K562 (cell line): Measurements from ENCODE around the gene NELL1. TPM values are rescaled to one million over a fixed set of nuclear protein-coding genes. Genes with fewer than 3 reads are reported as not detected.

Experiments used
- ATAC-seq: fragments of 200-7000 bp; cut with Tn5 transposase; 3 replicates; pipeline ENCODE4 v1.9.1; 2020; ENCODE audit warnings: moderate library complexity
- BruUV-seq: library from RNA; stranded (reverse); fragments of 400-500 nt; replicated peaks from 2 replicates; lab custom pipeline; 2021; lab: Mats Ljungman, UMichigan
- CTCF ChIA-PET: fragments of 300-600 bp; formaldehyde crosslinking; extraction: SDS; loops from one replicate; lab custom pipeline; 2021; ENCODE audit warnings: low intra/inter-chr PET ratio; lab: Yijun Ruan, JAX
- POLR2A ChIA-PET: fragments of 300-600, 350-650 bp; sonication (Branson Sonifier 250); formaldehyde crosslinking; extraction: SDS; loops from one replicate; lab custom pipeline; 2021; ENCODE audit warnings: antibody characterized with exemption, inconsistent platforms; lab: Yijun Ruan, JAX
- DNase-seq, 4 experiments: peaks; one replicate each; pipeline versions ENCODE4 v3.0.0 to v3.0.0-alpha.2; 2011 to 2018; ENCODE audit warnings: low spot score in 3 of 4, mixed read lengths in 3 of 4; ENCODE audit errors: extremely low read depth in 1 of 4
- FAIRE-seq: peaks from 2 replicates; lab custom pipeline; 2011; peaks lifted over from hg19 to GRCh38; lab: Jason Lieb, UNC
- H2AFZ ChIP-seq: 2 replicates; pipeline ENCODE4 v1.6.0; 2011; ENCODE audit warnings: low read depth, low read length, control low read depth, inconsistent platforms
- H3K27ac ChIP-seq: fragments of 200-600 bp; 3 replicates; pipeline ENCODE4 v1.8.0; 2011; ENCODE audit warnings: low read depth, mild to moderate bottlenecking, control low read depth, inconsistent platforms, low read length, moderate library complexity, mixed read lengths; ENCODE audit errors: extremely low read depth
- H3K27me3 ChIP-seq, 2 experiments: fragments of 300-600 bp in 1 of 2; 2 replicates in 1 of 2; 3 replicates in 1 of 2; pipeline versions ENCODE4 v1.6.0 to v1.8.0; 2011; ENCODE audit warnings: inconsistent platforms in 2 of 2, low read length in 2 of 2, mild to moderate bottlenecking in 1 of 2, mixed read lengths in 1 of 2, moderate library complexity in 1 of 2; ENCODE audit not compliant: control insufficient read depth in 2 of 2, insufficient read depth in 2 of 2
- H3K36me3 ChIP-seq: fragments of 300-600 bp; 3 replicates; pipeline ENCODE4 v1.8.0; 2011; ENCODE audit warnings: mild to moderate bottlenecking, low read length, inconsistent platforms; ENCODE audit not compliant: control insufficient read depth, insufficient read depth
- H3K4me1 ChIP-seq, 2 experiments: fragments of 200-600 bp in 1 of 2; replicated peaks in 1 of 2; 2 replicates in 1 of 2; 3 replicates in 1 of 2; pipeline versions ENCODE4 v1.5.1 to v1.8.0; 2011; ENCODE audit warnings: inconsistent platforms in 2 of 2, low read length in 2 of 2, mild to moderate bottlenecking in 1 of 2, mixed read lengths in 1 of 2, moderate library complexity in 1 of 2; ENCODE audit not compliant: control insufficient read depth in 2 of 2, insufficient read depth in 2 of 2
- H3K4me2 ChIP-seq: 2 replicates; pipeline ENCODE4 v1.6.1; 2011; ENCODE audit warnings: low read length, control low read depth, inconsistent platforms, mixed read lengths; ENCODE audit not compliant: insufficient read depth
- H3K4me3 ChIP-seq: fragments of 200-600 bp; sonication (generic), shearing (Covaris generic); 2 replicates; pipeline ENCODE4 v1.5.1; 2016; ENCODE audit warnings: control low read depth, inconsistent platforms
- H3K79me2 ChIP-seq: fragments of 200-600 bp; 3 replicates; pipeline ENCODE4 v1.8.0; 2011; ENCODE audit warnings: low read length, inconsistent platforms; ENCODE audit not compliant: control insufficient read depth, insufficient read depth
- H3K9ac ChIP-seq, 2 experiments: 2 replicates each; pipeline versions ENCODE4 v1.6.0 to v1.6.1; 2011; ENCODE audit warnings: low read depth in 2 of 2, low read length in 2 of 2, control low read depth in 1 of 2, inconsistent platforms in 1 of 2, mild to moderate bottlenecking in 1 of 2, mixed read lengths in 1 of 2; ENCODE audit not compliant: insufficient read depth in 1 of 2
- H3K9me1 ChIP-seq: one replicate; pipeline ENCODE4 v1.6.0; 2011; ENCODE audit warnings: inconsistent platforms, mild to moderate bottlenecking, low read length, moderate library complexity; ENCODE audit not compliant: control insufficient read depth, insufficient read depth
- H3K9me3 ChIP-seq: replicated peaks from 2 replicates; pipeline ENCODE4 v1.5.1; 2011; ENCODE audit warnings: low read depth, low read length, inconsistent platforms; ENCODE audit not compliant: control insufficient read depth, insufficient read depth
- H4K20me1 ChIP-seq: replicated peaks from 2 replicates; pipeline ENCODE4 v1.6.1; 2011; ENCODE audit warnings: low read length, inconsistent platforms, mixed read lengths; ENCODE audit not compliant: control insufficient read depth, insufficient read depth
- BRF2 ChIP-seq: IDR thresholded peaks from 3 replicates; pipeline ENCODE4 v1.6.1; 2011; ENCODE audit warnings: borderline replicate concordance, mild to moderate bottlenecking; ENCODE audit not compliant: insufficient read length, insufficient read depth
- CBFB ChIP-seq: sonication (generic); formaldehyde crosslinking; IDR thresholded peaks from 2 replicates; pipeline ENCODE4 v1.4.0; 2020; ENCODE audit warnings: mild to moderate bottlenecking, missing genetic modification reagents
- CBX3 ChIP-seq, 2 experiments: IDR thresholded peaks; 1 replicate in 1 of 2; 2 replicates in 1 of 2; pipeline ENCODE4 v1.6.1; 2012; ENCODE audit warnings: inconsistent platforms in 2 of 2, low read length in 2 of 2, borderline replicate concordance in 1 of 2, control low read depth in 1 of 2
- CSDE1 ChIP-seq, 2 experiments: fragments of 450-650 bp; IDR thresholded peaks; 2 replicates each; pipeline ENCODE4 v1.6.1; 2016; ENCODE audit warnings: mild to moderate bottlenecking in 1 of 2
- FOXJ3 ChIP-seq: sonication (generic); formaldehyde crosslinking; IDR thresholded peaks from 2 replicates; pipeline ENCODE4 v1.4.0; 2020; ENCODE audit warnings: mild to moderate bottlenecking, missing genetic modification reagents
- FOXO4 ChIP-seq: fragments of 450-650 bp; formaldehyde crosslinking; IDR thresholded peaks from 2 replicates; pipeline ENCODE4 v1.4.0; 2020; ENCODE audit warnings: mild to moderate bottlenecking, moderate library complexity
- MXD1 ChIP-seq: fragments of 250-450 bp; sonication (Bioruptor Pico); IDR thresholded peaks from 2 replicates; pipeline ENCODE4 v1.8.0; 2021; ENCODE audit warnings: borderline replicate concordance, mild to moderate bottlenecking, moderate library complexity; ENCODE audit not compliant: poor library complexity, severe bottlenecking
- NCOA4 ChIP-seq: fragments of 450-650 bp; IDR thresholded peaks from 2 replicates; pipeline ENCODE4 v1.6.1; 2018; ENCODE audit warnings: mild to moderate bottlenecking; ENCODE audit not compliant: partially characterized antibody
- NFXL1 ChIP-seq: fragments of 450-650 bp; formaldehyde crosslinking; IDR thresholded peaks from 2 replicates; pipeline ENCODE4 v1.4.0; 2021; ENCODE audit warnings: mild to moderate bottlenecking
- NFYB ChIP-seq: IDR thresholded peaks from 2 replicates; pipeline ENCODE4 v1.6.1; 2011; ENCODE audit warnings: mild to moderate bottlenecking, moderate library complexity; ENCODE audit not compliant: insufficient read length; ENCODE audit errors: extremely low read depth
- POLR2G ChIP-seq: fragments of 200-400 bp; formaldehyde crosslinking; IDR thresholded peaks from 2 replicates; pipeline ENCODE4 v1.6.1; 2017; ENCODE audit warnings: low read depth, mild to moderate bottlenecking, antibody characterized with exemption, low read length, moderate library complexity
- PURB ChIP-seq: sonication (generic); formaldehyde crosslinking; IDR thresholded peaks from 2 replicates; pipeline ENCODE4 v1.9.0; 2021; ENCODE audit warnings: low read depth, mild to moderate bottlenecking, missing genetic modification reagents
- RFX7 ChIP-seq: fragments of 250-450 bp; sonication (Bioruptor Pico); IDR thresholded peaks from 2 replicates; pipeline ENCODE4 v1.5.1; 2021; ENCODE audit warnings: mild to moderate bottlenecking
- TCF7L2 ChIP-seq: fragments of 150-350 bp; IDR thresholded peaks from 2 replicates; pipeline ENCODE4 v1.6.1; 2016; ENCODE audit warnings: low read depth, mild to moderate bottlenecking, low read length, moderate library complexity
- USF1 ChIP-seq: sonication (generic); formaldehyde crosslinking; IDR thresholded peaks from 2 replicates; pipeline ENCODE4 v1.9.0; 2022; ENCODE audit warnings: mild to moderate bottlenecking, missing genetic modification reagents
- ZBTB34 ChIP-seq: fragments of 250-450 bp; sonication (Bioruptor Pico); IDR thresholded peaks from 2 replicates; pipeline ENCODE4 v1.8.0; 2021; ENCODE audit warnings: mild to moderate bottlenecking, moderate library complexity
- ZNF12 ChIP-seq: sonication (generic); formaldehyde crosslinking; IDR thresholded peaks from 2 replicates; pipeline ENCODE4 v1.4.0; 2020; ENCODE audit warnings: mild to moderate bottlenecking, missing genetic modification reagents
- ZNF143 ChIP-seq: sonication (generic); formaldehyde crosslinking; IDR thresholded peaks from 2 replicates; pipeline ENCODE4 v1.9.0; 2022; ENCODE audit warnings: mild to moderate bottlenecking, missing genetic modification reagents
- WGBS: fragments of 100-300 bp; shearing (Covaris generic); methylation state at CpG from one replicate; pipeline ENCODE4 v1.1.6; 2016; ENCODE audit warnings: low coverage, mixed read lengths; ENCODE audit not compliant: insufficient coverage; ENCODE audit errors: missing lambda C conversion rate; 5-methylcytosine and 5-hydroxymethylcytosine counted together
- in situ Hi-C: fragments of 300-500 bp; cut with MboI; formaldehyde crosslinking; loops from 4 replicates; pipeline ENCODE4 v1.15.0; 2018; ENCODE audit warnings: inconsistent platforms, mixed read lengths
- intact Hi-C: fragments of 100-400 bp; cut with micrococcal nuclease; formaldehyde crosslinking; loops from 2 replicates; pipeline ENCODE4 v1.14.2; 2022
- polyA plus RNA-seq, 8 experiments: library from polyadenylated mRNA; depleted of rRNA in 4 of 8; stranded (reverse) in 5 of 8; unstranded in 3 of 8; fragments of >200 nt; fragmentation: Nextera tagmentation in 2 of 8; fragmentation: Illumina TruSeq in 1 of 8; extraction: Ambion mirVana in 2 of 8; extraction: Trizol in 1 of 8; gene quantifications; 2 replicates each; pipeline versions ENCODE4 v1.2.1 to v1.2.3, GENCODE V29; 2011 to 2014; ENCODE audit warnings: inconsistent platforms in 1 of 8, missing spikeins in 1 of 8
- total RNA-seq, 7 experiments: library from RNA; depleted of rRNA in 6 of 7; stranded (reverse); fragments of >200 nt in 6 of 7; fragmentation: Illumina TruSeq in 2 of 7; extraction: Trizol in 2 of 7; gene quantifications; 2 replicates each; pipeline versions ENCODE4 v1.2.1 to v1.2.3, GENCODE V29; 2011 to 2021; ENCODE audit warnings: low replicate concordance in 1 of 7

Gene NELL1
- total and polyA plus RNA-seq, 9 of the 15 experiments (the other 6 are each of a cell fraction or from before 2014, with no cell fraction given): not detected

DNA sequence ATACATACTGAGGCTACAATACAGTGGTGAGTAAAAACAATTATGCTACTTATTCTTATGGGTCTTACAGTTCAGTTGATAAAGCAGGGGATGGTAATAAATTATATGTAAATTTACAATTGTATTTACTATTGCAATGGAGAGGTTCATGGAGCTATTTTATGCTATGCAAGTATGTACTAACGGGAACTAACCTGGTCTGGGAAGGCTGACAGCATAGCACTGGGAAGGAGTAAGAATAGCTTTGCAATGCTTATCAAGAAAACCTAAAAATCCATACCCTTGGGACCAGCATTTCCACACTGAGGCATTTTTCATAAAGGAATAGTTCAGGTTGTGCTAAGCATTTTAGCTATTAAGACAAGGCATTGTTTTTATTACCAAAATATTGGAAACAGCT lies 700.6 kb downstream of the NELL1 start (continued):
- TF ChIP-seq ZNF143 (no peak), CSDE1 (IDR thresholded peaks at IDR 0.05) (no peak), CBX3 (IDR thresholded peaks at IDR 0.05; ENCODE audit: borderline replicate concordance in 1 of 2, low read length in 2 of 2) (no peak), PURB (CRISPR knock-in tag) (no peak)

- in situ Hi-C loops: no loop called here
- no peaks in the 10 kb centered on the region for H3K4me1 ChIP-seq
- no peak overlapping the region for H3K27ac ChIP-seq
- intact Hi-C loops: no loop called here
- no TSS peak for BruUV-seq
- no peak for DNase-seq
- FAIRE-seq: no peak
- H3K9ac ChIP-seq: no peak overlapping the region
- H3K4me3 ChIP-seq: no peak overlapping the region
- POLR2A ChIA-PET: no interaction called here
- H3K4me2 ChIP-seq: no peak overlapping the region
- H2AFZ ChIP-seq: no peak overlapping the region
- no peaks in the 10 kb centered on the region for H3K27me3 ChIP-seq
- H3K36me3 ChIP-seq: no peaks in the 10 kb centered on the region
- no peaks in the 10 kb centered on the region; the same call in 1 of the 2 replicates for H3K9me3 ChIP-seq
- CTCF ChIA-PET: no interaction called here
- no peak for ATAC-seq
- H3K79me2 ChIP-seq: no peaks in the 10 kb centered on the region
- H4K20me1 ChIP-seq: no peaks in the 10 kb centered on the region
- 2% methylated on average over 5 of the region's 5 CpGs for WGBS
- TF ChIP-seq ZNF12 (CRISPR knock-in tag): no peak
- TF ChIP-seq NFYB: no peak
- TF ChIP-seq RFX7 (CRISPR knock-in tag): no peak
- TF ChIP-seq NFXL1: no peak
- no peak for TF ChIP-seq ZBTB34
- no peak for TF ChIP-seq POLR2G
- no peak for TF ChIP-seq USF1 (CRISPR knock-in tag)
- no peak for TF ChIP-seq FOXO4
- TF ChIP-seq MXD1 (CRISPR knock-in tag): no peak
- TF ChIP-seq NCOA4: no peak
- no peak for TF ChIP-seq CBFB (CRISPR knock-in tag)
- no peak for TF ChIP-seq FOXJ3 (CRISPR knock-in tag)
- TF ChIP-seq BRF2: no peak
- TF ChIP-seq TCF7L2: no peak
- H3K9me1 ChIP-seq: no peaks in the 10 kb centered on the region
Measured at GRCh38 chr11:21371044-21371443, 701.7 kb downstream of the NELL1 start.
